GM12878 (cell line): ENCODE data around the gene RORC. TPM values are rescaled to one million over a fixed set of nuclear protein-coding genes. Genes with fewer than 3 reads are reported as not detected.

ENCODE experiments used
- ATAC-seq: fragments of 200-7000 bp; cut with Tn5 transposase; 3 replicates; pipeline ENCODE4 v1.9.1; 2020; ENCODE audit warnings: mild to moderate bottlenecking, moderate library complexity
- BruUV-seq: library from RNA; stranded (reverse); fragments of 400-500 nt; replicated peaks from 2 replicates; lab custom pipeline; 2021; lab: Mats Ljungman, UMichigan
- CTCF ChIA-PET: fragments of 300-600 bp; sonication (Branson Sonifier 250); formaldehyde crosslinking; extraction: SDS; loops from one replicate; lab custom pipeline; 2021; ENCODE audit warnings: inconsistent platforms; lab: Yijun Ruan, JAX
- POLR2A ChIA-PET: fragments of 350-600 bp; formaldehyde crosslinking; extraction: SDS; loops from one replicate; lab custom pipeline; 2021; ENCODE audit warnings: inconsistent platforms; lab: Charles Lee
- RAD21 ChIA-PET: fragments of 300-600 bp; sonication (Branson Sonifier 250); formaldehyde crosslinking; loops from one replicate; lab custom pipeline; 2023; ENCODE audit warnings: antibody characterized with exemption; ENCODE audit not compliant: unreplicated experiment; lab: Charles Lee
- SMC1A ChIA-PET: fragments of 300-600 bp; sonication (Branson Sonifier 250); formaldehyde crosslinking; loops from one replicate; lab custom pipeline; 2023; ENCODE audit not compliant: unreplicated experiment, uncharacterized antibody; lab: Charles Lee
- DNase-seq: peaks from one replicate; pipeline ENCODE4 v3.0.0-alpha.2; 2011; ENCODE audit warnings: low read depth, low spot score
- FAIRE-seq: peaks from 3 replicates; lab custom pipeline; 2011; peaks lifted over from hg19 to GRCh38; lab: Jason Lieb, UNC
- H2AFZ ChIP-seq: 2 replicates; pipeline ENCODE4 v1.6.0; 2011; ENCODE audit warnings: low read depth, low read length, control low read depth; ENCODE audit not compliant: control insufficient read depth
- H3K27ac ChIP-seq: 2 replicates; pipeline ENCODE4 v1.5.1; 2011; ENCODE audit warnings: control low read depth; ENCODE audit not compliant: control insufficient read depth, insufficient read depth
- H3K27me3 ChIP-seq, 2 experiments: replicated peaks in 1 of 2; 2 replicates each; pipeline versions ENCODE4 v1.6.0 to v1.6.1; 2011; ENCODE audit warnings: low read length in 1 of 2; ENCODE audit not compliant: control insufficient read depth in 2 of 2, insufficient read depth in 2 of 2
- H3K36me3 ChIP-seq, 2 experiments: 2 replicates each; pipeline ENCODE4 v1.5.1; 2011; ENCODE audit warnings: low read length in 1 of 2; ENCODE audit not compliant: control insufficient read depth in 2 of 2, insufficient read depth in 2 of 2
- H3K4me1 ChIP-seq: 2 replicates; pipeline ENCODE4 v1.6.1; 2011; ENCODE audit warnings: mild to moderate bottlenecking, low read length, moderate library complexity, mixed read lengths; ENCODE audit not compliant: control insufficient read depth, insufficient read depth
- H3K4me2 ChIP-seq: 2 replicates; pipeline ENCODE4 v1.6.0; 2011; ENCODE audit warnings: control low read depth; ENCODE audit not compliant: control insufficient read depth, insufficient read depth
- H3K4me3 ChIP-seq: fragments of 200-600 bp; sonication (generic); 2 replicates; pipeline ENCODE4 v1.5.1; 2016
- H3K79me2 ChIP-seq: 2 replicates; pipeline ENCODE4 v1.6.0; 2011; ENCODE audit warnings: low read length; ENCODE audit not compliant: control insufficient read depth, insufficient read depth
- H3K9ac ChIP-seq: 2 replicates; pipeline ENCODE4 v1.8.0; 2011; ENCODE audit warnings: low read length, control low read depth, mixed read lengths; ENCODE audit not compliant: control insufficient read depth, insufficient read depth
- H3K9me3 ChIP-seq: replicated peaks from 3 replicates; pipeline ENCODE4 v1.5.1; 2011; ENCODE audit warnings: mild to moderate bottlenecking, low read length; ENCODE audit not compliant: control insufficient read depth, insufficient read depth
- H4K20me1 ChIP-seq: 2 replicates; pipeline ENCODE4 v1.6.0; 2011; ENCODE audit not compliant: control insufficient read depth, insufficient read depth
- BCL11A ChIP-seq: IDR thresholded peaks from 2 replicates; pipeline ENCODE4 v1.6.1; 2011; ENCODE audit warnings: low read depth, low read length
- BMI1 ChIP-seq: fragments of 450-650 bp; IDR thresholded peaks from 2 replicates; pipeline ENCODE4 v1.6.1; 2016; ENCODE audit warnings: mild to moderate bottlenecking, moderate library complexity, borderline replicate concordance
- CREB1 ChIP-seq: IDR thresholded peaks from 2 replicates; pipeline ENCODE4 v1.6.1; 2012; ENCODE audit warnings: low read depth, mild to moderate bottlenecking, inconsistent platforms
- EED ChIP-seq: sonication (generic); IDR thresholded peaks from 2 replicates; pipeline ENCODE4 v1.6.1; 2016; ENCODE audit warnings: antibody characterized with exemption, low read depth
- HSF1 ChIP-seq: fragments of 150-350 bp; IDR thresholded peaks from 2 replicates; pipeline ENCODE4 v1.6.1; 2014; ENCODE audit warnings: mild to moderate bottlenecking, low read depth, low read length
- MLLT1 ChIP-seq: fragments of 450-650 bp; IDR thresholded peaks from 2 replicates; pipeline ENCODE4 v1.6.1; 2016; ENCODE audit warnings: mild to moderate bottlenecking
- MTA3 ChIP-seq: IDR thresholded peaks from 2 replicates; pipeline ENCODE4 v1.6.1; 2012; ENCODE audit warnings: low read length, inconsistent platforms, borderline replicate concordance
- NRF1 ChIP-seq: conservative IDR thresholded peaks from 2 replicates; pipeline ENCODE4 v1.6.1; 2011; ENCODE audit warnings: mild to moderate bottlenecking, low read depth, low read length, improper control_type of control experiment
- POLR2AphosphoS2 ChIP-seq: IDR thresholded peaks from 2 replicates; pipeline ENCODE4 v1.6.1; 2011; ENCODE audit warnings: low read depth, mild to moderate bottlenecking, low read length, improper control_type of control experiment, moderate library complexity
- POU2F2 ChIP-seq: IDR thresholded peaks from 3 replicates; pipeline ENCODE4 v1.6.1; 2011; ENCODE audit warnings: low read depth, mild to moderate bottlenecking, low read length, borderline replicate concordance
- RBBP5 ChIP-seq: fragments of 200-600 bp; sonication (generic); conservative IDR thresholded peaks from 2 replicates; pipeline ENCODE4 v1.6.1; 2016
- ZSCAN29 ChIP-seq: fragments of 450-650 bp; IDR thresholded peaks from 2 replicates; pipeline ENCODE4 v1.6.1; 2017; ENCODE audit warnings: mild to moderate bottlenecking, moderate library complexity
- WGBS: methylation state at CpG from one replicate; pipeline ENCODE4 v1.1.6; 2016; ENCODE audit warnings: low lambda C conversion rate; ENCODE audit not compliant: insufficient replicate concordance, insufficient coverage; ENCODE audit errors: missing lambda C conversion rate; 5-methylcytosine and 5-hydroxymethylcytosine counted together
- in situ Hi-C: fragments of 300-500 bp; cut with MboI; formaldehyde crosslinking; loops from 9 replicates; pipeline ENCODE4 v1.14.3; 2018; ENCODE audit warnings: mixed read lengths
- intact Hi-C: fragments of 100-400 bp; cut with micrococcal nuclease; formaldehyde crosslinking; loops from one replicate; pipeline ENCODE4 v1.14.2; 2022; ENCODE audit not compliant: unreplicated experiment
- polyA plus RNA-seq, 11 experiments: library from polyadenylated mRNA; depleted of rRNA in 4 of 11; unstranded in 6 of 11; stranded (reverse) in 5 of 11; fragments of >200 nt; fragmentation: Nextera tagmentation in 4 of 11; fragmentation: Illumina TruSeq in 1 of 11; extraction: Ambion mirVana in 4 of 11; extraction: Trizol in 1 of 11; gene quantifications; 1 replicate in 1 of 11; 2 replicates in 10 of 11; pipeline versions ENCODE4 v1.2.1 to v1.2.3, GENCODE V29; 2011 to 2016; ENCODE audit warnings: inconsistent platforms in 2 of 11, missing spikeins in 2 of 11, low read depth in 1 of 11
- total RNA-seq, 4 experiments: library from RNA; depleted of rRNA in 3 of 4; stranded (reverse); fragments of >200 nt in 3 of 4; fragmentation: Illumina TruSeq in 1 of 4; extraction: Trizol in 1 of 4; gene quantifications; 2 replicates each; pipeline versions ENCODE4 v1.2.1 to v1.2.3, GENCODE V29; 2013 to 2021

The RORC gene
- total and polyA plus RNA-seq, 10 of the 15 experiments (the other 5 are each of a cell fraction or from before 2014, with no cell fraction given) = not detected

- in situ Hi-C loops = no loop called here
- SMC1A ChIA-PET = interaction anchor here (1.1 kb wide), 1 partner anchor 22 kb away, joined by 3 read pairs; no protein-coding TSS in a partner anchor
- ATAC-seq = no peak
- Histone ChIP-seq H3K79me2 (no peaks in the 10 kb centered on the region), H2AFZ (no peak overlapping the region), H3K9me3 (no peaks in the 10 kb centered on the region), H3K4me1 (no peaks in the 10 kb centered on the region), H4K20me1 (no peaks in the 10 kb centered on the region)
- FAIRE-seq = no peak
- WGBS = 70% methylated on average over 9 of the region's 9 CpGs
- no peak for DNase-seq
- POLR2A ChIA-PET = interaction anchor here (1.3 to 1.4 kb wide), 2 partner anchors 9 to 11 kb away, joined by 3 to 4 read pairs; no protein-coding TSS in a partner anchor
- CTCF ChIA-PET = interaction anchor here (0.6 kb wide), 1 partner anchor 469 kb away, joined by 3 read pairs; no protein-coding TSS in a partner anchor
- RAD21 ChIA-PET = no interaction called here
- intact Hi-C loops = no loop called here
- no peak for TF ChIP-seq POU2F2
- no peak for TF ChIP-seq NRF1
- TF ChIP-seq BMI1 = no peak
- TF ChIP-seq ZSCAN29 = no peak
- TF ChIP-seq BCL11A = no peak
- no peak for TF ChIP-seq CREB1
- no peak for TF ChIP-seq MTA3
- TF ChIP-seq RBBP5 = no peak
- no peak for TF ChIP-seq POLR2AphosphoS2
- no peak for TF ChIP-seq MLLT1
- no peak for TF ChIP-seq HSF1
- no peak for TF ChIP-seq EED
- TF ChIP-seq, all 136 proteins: peak for 0
- no peak overlapping the region for H3K27ac ChIP-seq
- no peaks in the 10 kb centered on the region for H3K36me3 ChIP-seq
- no TSS peak for BruUV-seq
- no peak overlapping the region for H3K4me2 ChIP-seq
- no peak overlapping the region for H3K4me3 ChIP-seq
- peaks cover 0 to 4% of the 10 kb centered on the region in 2 experiments; a peak in 3 of 4 replicates for H3K27me3 ChIP-seq
- H3K9ac ChIP-seq = no peak overlapping the region
Measured at GRCh38 chr1:151811181-151811580, 20.4 kb downstream of the RORC start.
